ENCODE data around the gene FJX1.

The FJX1 gene

DNA sequence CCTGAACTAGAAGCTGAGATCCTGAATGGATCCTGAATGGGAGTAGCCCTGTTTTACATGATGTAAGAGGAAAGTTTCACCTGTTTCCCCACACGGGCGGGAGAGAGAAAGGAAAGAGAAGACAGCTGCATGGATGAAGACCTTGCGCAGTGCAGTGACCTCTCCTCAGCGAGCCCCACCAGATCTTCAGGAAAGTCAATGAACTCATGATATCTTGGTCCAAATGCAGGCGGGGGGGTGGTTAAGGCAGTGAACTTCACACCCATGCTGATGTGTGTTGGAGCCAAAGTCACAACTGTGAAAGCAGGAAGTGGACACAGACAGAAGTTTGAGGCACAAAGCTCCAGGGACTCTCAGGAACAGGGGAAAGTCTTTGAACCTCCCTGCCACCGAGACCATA lies 8.6 kb upstream of the FJX1 start:
- Histone ChIP-seq H3K4me2 (ENCODE audit: low read length) (no peak overlapping the region), H3K9me2 (replicated peaks; ENCODE audit: control insufficient read depth, low read length) (no peaks in the 10 kb centered on the region), H4K20me1 (ENCODE audit: control insufficient read depth, insufficient read depth, low read depth, low read length) (no peaks in the 10 kb centered on the region), H3F3A (ENCODE audit: control insufficient read depth, insufficient read depth) (no peaks in the 10 kb centered on the region), H3K4me3 (ENCODE audit: low read length) (no peak overlapping the region), H3K9me3 (ENCODE audit: control insufficient read depth, insufficient read depth, low read length) (no peaks in the 10 kb centered on the region), H3K36me3 (ENCODE audit: control insufficient read depth, low read length) (no peaks in the 10 kb centered on the region), H3K79me2 (ENCODE audit: control insufficient read depth, low read length) (no peaks in the 10 kb centered on the region), H3K27ac (ENCODE audit: low read depth, low read length) (no peak overlapping the region), H3K27me3 (ENCODE audit: control insufficient read depth, low read length) (no peaks in the 10 kb centered on the region), H3K4me1 (ENCODE audit: control insufficient read depth, low read length) (no peaks in the 10 kb centered on the region)
- no peak for TF ChIP-seq EZH2phosphoT487 (IDR thresholded peaks at IDR 0.05; ENCODE audit: borderline replicate concordance, low read length)
- TF ChIP-seq, protein P1, sequence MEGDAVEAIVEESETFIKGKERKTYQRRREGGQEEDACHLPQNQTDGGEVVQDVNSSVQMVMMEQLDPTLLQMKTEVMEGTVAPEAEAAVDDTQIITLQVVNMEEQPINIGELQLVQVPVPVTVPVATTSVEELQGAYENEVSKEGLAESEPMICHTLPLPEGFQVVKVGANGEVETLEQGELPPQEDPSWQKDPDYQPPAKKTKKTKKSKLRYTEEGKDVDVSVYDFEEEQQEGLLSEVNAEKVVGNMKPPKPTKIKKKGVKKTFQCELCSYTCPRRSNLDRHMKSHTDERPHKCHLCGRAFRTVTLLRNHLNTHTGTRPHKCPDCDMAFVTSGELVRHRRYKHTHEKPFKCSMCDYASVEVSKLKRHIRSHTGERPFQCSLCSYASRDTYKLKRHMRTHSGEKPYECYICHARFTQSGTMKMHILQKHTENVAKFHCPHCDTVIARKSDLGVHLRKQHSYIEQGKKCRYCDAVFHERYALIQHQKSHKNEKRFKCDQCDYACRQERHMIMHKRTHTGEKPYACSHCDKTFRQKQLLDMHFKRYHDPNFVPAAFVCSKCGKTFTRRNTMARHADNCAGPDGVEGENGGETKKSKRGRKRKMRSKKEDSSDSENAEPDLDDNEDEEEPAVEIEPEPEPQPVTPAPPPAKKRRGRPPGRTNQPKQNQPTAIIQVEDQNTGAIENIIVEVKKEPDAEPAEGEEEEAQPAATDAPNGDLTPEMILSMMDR (IDR thresholded peaks at IDR 0.05; ENCODE audit: low read depth, low read length, poor library complexity, severe bottlenecking) = no peak

DNA sequence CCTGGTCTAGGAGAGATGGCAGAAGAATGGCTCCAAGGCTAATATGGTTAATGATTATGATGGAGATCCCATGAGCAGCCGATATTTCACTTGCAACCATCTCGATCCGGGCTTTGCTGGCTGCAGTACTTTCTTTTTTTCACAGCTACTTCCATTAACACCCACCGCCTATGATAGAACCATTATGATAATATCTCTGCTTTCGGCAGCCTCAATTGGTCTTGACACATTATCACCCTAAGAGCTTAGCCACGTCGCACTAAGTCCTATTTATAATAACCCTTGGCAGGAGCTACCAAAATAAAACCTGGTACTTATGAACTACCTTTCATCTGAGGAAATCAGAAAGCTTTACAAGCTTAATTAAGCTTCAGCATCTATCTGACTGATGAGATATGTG lies 7.6 kb upstream of the FJX1 start:
- TF ChIP-seq EZH2phosphoT487 (IDR thresholded peaks at IDR 0.05; ENCODE audit: borderline replicate concordance, low read length) = no peak
- TF ChIP-seq, protein P1 (IDR thresholded peaks at IDR 0.05; ENCODE audit: low read depth, low read length, poor library complexity, severe bottlenecking) = no peak
- Histone ChIP-seq H3K4me3 (ENCODE audit: low read length) (no peak overlapping the region), H3K4me1 (ENCODE audit: control insufficient read depth, low read length) (no peaks in the 10 kb centered on the region), H3K9me2 (replicated peaks; ENCODE audit: control insufficient read depth, low read length) (no peaks in the 10 kb centered on the region), H3K4me2 (ENCODE audit: low read length) (no peak overlapping the region), H3K79me2 (ENCODE audit: control insufficient read depth, low read length) (no peaks in the 10 kb centered on the region), H3K36me3 (ENCODE audit: control insufficient read depth, low read length) (no peaks in the 10 kb centered on the region), H3K27ac (ENCODE audit: low read depth, low read length) (no peak overlapping the region), H3F3A (ENCODE audit: control insufficient read depth, insufficient read depth) (no peaks in the 10 kb centered on the region), H3K9me3 (ENCODE audit: control insufficient read depth, insufficient read depth, low read length) (no peaks in the 10 kb centered on the region), H3K27me3 (ENCODE audit: control insufficient read depth, low read length) (no peaks in the 10 kb centered on the region), H4K20me1 (ENCODE audit: control insufficient read depth, insufficient read depth, low read depth, low read length) (no peaks in the 10 kb centered on the region)

DNA sequence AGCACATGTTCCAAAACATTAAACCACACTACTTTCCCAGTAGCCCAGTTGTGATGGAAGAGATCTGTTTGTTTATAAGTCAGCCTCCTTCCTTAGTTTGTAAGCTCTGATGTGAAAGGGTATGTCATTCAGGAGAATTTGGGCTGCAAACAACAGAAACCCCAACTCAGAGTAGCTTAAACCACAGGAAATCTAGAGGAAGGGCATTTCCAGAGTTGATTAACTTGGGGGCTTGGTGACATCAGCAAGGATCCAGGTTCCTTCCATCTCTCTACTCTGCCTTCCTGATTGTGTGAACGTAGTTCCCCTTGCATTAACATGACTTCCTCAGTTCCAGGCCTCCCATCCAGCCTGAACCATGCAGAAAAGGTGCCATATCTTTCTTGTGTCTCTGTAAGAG lies 6.5 kb upstream of the FJX1 start:
- no peaks in the 10 kb centered on the region for H4K20me1 ChIP-seq (ENCODE audit: control insufficient read depth, insufficient read depth, low read depth, low read length)
- no peaks in the 10 kb centered on the region; the same call in 1 of the 2 replicates for H3F3A ChIP-seq (ENCODE audit: control insufficient read depth, insufficient read depth)
- no peak overlapping the region for H3K4me2 ChIP-seq (ENCODE audit: low read length)
- H3K4me3 ChIP-seq (ENCODE audit: low read length) = no peak overlapping the region
- no peaks in the 10 kb centered on the region for H3K9me3 ChIP-seq (ENCODE audit: control insufficient read depth, insufficient read depth, low read length)
- no peaks in the 10 kb centered on the region for H3K36me3 ChIP-seq (ENCODE audit: control insufficient read depth, low read length)
- H3K27me3 ChIP-seq (ENCODE audit: control insufficient read depth, low read length) = peaks cover 3% of the 10 kb centered on the region
- TF ChIP-seq EZH2phosphoT487 (IDR thresholded peaks at IDR 0.05; ENCODE audit: borderline replicate concordance, low read length) = no peak
- TF ChIP-seq, protein P1 (IDR thresholded peaks at IDR 0.05; ENCODE audit: low read depth, low read length, poor library complexity, severe bottlenecking) = no peak
- H3K79me2 ChIP-seq (ENCODE audit: control insufficient read depth, low read length) = no peaks in the 10 kb centered on the region
- H3K27ac ChIP-seq (ENCODE audit: low read depth, low read length) = no peak overlapping the region
- H3K4me1 ChIP-seq (ENCODE audit: control insufficient read depth, low read length) = no peaks in the 10 kb centered on the region
- H3K9me2 ChIP-seq (replicated peaks; ENCODE audit: control insufficient read depth, low read length) = no peaks in the 10 kb centered on the region

All from DOHH2 (cell line).